Brain microvascular endothelial cell (primary cell): ENCODE results near the gene COL13A1.

Experiments
- DNase-seq: peaks from one replicate; pipeline ENCODE4 v3.0.0-alpha.2; 2020
- H3K27ac ChIP-seq: fragments of 250-450 bp; sonication (Bioruptor Pico); 2 replicates; pipeline ENCODE4 v1.5.1; 2020; ENCODE audit warnings: mild to moderate bottlenecking, moderate library complexity
- H3K27me3 ChIP-seq: fragments of 250-450 bp; sonication (Bioruptor Pico); replicated peaks from 2 replicates; pipeline ENCODE4 v1.5.1; 2020; ENCODE audit warnings: mild to moderate bottlenecking
- H3K36me3 ChIP-seq: fragments of 250-450 bp; sonication (Bioruptor Pico); replicated peaks from 2 replicates; pipeline ENCODE4 v1.5.1; 2020; ENCODE audit warnings: mild to moderate bottlenecking
- H3K4me3 ChIP-seq: 2 replicates; pipeline ENCODE4 v1.5.1; 2011; ENCODE audit warnings: low read depth, mild to moderate bottlenecking, control low read depth, low read length, moderate library complexity
- in situ Hi-C: cut with HindIII; loops from 2 replicates; pipeline ENCODE4 v1.10.0; 2017; ENCODE audit warnings: low sequenced_read_pairs, low pct_ligation_motif_present
- TF ChIP-seq, protein P1 (sequence below): IDR thresholded peaks from 2 replicates; pipeline ENCODE4 v1.5.1; 2011; ENCODE audit warnings: low read depth, mild to moderate bottlenecking, moderate library complexity, low read length, control low read depth, inconsistent platforms; ENCODE audit errors: missing control alignments

COL13A1 gene

DNA sequence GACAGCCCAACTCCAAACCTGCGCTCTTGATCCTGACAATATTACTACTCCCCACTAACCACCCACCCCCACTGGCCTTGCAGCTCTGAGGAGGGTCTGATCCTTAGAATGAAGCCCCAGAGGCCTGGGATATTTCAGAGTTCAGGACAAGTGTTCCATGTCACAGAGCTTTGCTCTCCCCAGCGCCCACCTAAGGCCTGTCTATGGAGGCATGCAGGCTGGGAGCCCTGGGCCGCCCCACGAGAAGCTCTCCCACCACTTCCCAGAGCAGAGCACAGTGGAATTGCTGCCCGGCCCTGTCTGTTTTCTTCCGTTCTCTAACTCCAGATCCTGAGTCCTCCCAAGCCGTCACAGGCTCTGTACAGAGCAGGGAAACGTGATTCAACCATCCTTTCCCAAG lies 74.6 kb downstream of the COL13A1 start:
- in situ Hi-C loops, result no loop called here
- TF ChIP-seq, protein P1, sequence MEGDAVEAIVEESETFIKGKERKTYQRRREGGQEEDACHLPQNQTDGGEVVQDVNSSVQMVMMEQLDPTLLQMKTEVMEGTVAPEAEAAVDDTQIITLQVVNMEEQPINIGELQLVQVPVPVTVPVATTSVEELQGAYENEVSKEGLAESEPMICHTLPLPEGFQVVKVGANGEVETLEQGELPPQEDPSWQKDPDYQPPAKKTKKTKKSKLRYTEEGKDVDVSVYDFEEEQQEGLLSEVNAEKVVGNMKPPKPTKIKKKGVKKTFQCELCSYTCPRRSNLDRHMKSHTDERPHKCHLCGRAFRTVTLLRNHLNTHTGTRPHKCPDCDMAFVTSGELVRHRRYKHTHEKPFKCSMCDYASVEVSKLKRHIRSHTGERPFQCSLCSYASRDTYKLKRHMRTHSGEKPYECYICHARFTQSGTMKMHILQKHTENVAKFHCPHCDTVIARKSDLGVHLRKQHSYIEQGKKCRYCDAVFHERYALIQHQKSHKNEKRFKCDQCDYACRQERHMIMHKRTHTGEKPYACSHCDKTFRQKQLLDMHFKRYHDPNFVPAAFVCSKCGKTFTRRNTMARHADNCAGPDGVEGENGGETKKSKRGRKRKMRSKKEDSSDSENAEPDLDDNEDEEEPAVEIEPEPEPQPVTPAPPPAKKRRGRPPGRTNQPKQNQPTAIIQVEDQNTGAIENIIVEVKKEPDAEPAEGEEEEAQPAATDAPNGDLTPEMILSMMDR, result no peak

DNA sequence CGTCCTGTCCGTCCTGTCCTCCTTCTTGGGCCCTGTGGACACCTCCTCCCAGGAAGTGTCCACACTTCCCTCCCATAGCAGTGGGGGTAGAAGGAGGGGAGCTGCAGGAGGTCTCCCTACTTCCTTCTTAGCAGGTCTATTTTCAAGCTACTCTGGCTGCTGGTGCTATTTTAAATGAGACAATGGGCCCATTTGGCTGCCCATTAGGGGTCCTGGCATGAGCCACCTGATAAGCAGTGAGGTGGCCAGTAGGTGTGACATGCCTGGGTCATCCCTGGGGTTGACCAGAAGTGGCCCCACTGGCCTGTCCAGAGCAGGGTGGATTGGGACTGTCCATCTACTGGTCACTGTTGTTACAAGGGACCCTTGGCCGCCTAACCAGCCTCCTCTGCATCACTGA lies 75.2 kb downstream of the COL13A1 start:
- no peak for DNase-seq
- no peaks in the 10 kb centered on the region for H3K27me3 ChIP-seq
- no peak overlapping the region for H3K27ac ChIP-seq
- TF ChIP-seq, protein P1, result no peak
- no peak overlapping the region for H3K4me3 ChIP-seq
- in situ Hi-C loops, result no loop called here
- H3K36me3 ChIP-seq, result no peaks in the 10 kb centered on the region

More for the DNA sequence above, 74.6 kb downstream of the COL13A1 start:
- DNase-seq, result no peak
- Histone ChIP-seq H3K27me3 (no peaks in the 10 kb centered on the region), H3K36me3 (no peaks in the 10 kb centered on the region), H3K4me3 (no peak overlapping the region), H3K27ac (no peak overlapping the region)

DNA sequence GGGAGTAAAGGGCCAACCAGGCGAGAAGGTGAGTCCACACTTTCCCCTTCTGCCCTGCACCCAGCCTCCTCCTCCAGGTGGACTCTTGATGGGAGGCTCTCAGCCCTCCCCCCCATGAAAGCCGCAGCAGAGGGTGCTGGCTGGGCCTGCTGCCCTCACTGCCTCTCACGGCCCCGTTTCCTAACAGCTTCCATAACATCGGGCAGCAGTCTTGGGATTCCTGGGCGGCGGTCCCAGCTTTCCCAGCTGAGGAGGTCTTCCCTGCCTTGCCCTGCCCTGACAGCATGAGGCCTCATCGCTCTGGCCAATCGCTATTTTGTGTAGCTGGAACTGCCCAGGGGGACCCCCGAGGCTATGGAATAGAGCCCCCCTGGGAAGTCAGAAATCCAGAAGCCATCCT lies 76.3 kb downstream of the COL13A1 start:
- no peak for DNase-seq
- Histone ChIP-seq H3K27ac (no peak overlapping the region), H3K4me3 (no peak overlapping the region), H3K27me3 (no peaks in the 10 kb centered on the region), H3K36me3 (no peaks in the 10 kb centered on the region)
- TF ChIP-seq, protein P1, result no peak
- in situ Hi-C loops, result no loop called here

DNA sequence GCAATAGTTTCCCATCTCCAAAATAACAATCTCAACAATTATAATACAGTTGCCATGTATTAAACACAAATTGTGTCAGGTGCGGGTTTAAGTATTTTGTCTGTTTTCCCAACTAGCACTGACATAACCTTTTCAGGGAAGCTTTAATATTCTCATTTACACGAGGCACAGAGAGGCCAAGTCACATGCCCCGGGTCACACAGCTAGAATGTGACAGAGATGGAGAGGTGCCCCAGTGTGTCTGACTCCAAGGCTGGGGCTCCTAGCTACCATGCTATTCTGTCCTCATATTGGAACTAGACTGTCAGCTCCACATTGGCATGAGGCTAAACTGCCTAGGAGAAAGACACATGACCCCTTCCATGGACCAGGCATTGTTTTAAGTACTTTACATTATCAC lies 77.2 kb downstream of the COL13A1 start:
- no peaks in the 10 kb centered on the region for H3K36me3 ChIP-seq
- TF ChIP-seq, protein P1, result no peak
- DNase-seq, result no peak
- no peak overlapping the region for H3K4me3 ChIP-seq
- H3K27ac ChIP-seq, result no peak overlapping the region
- in situ Hi-C loops, result no loop called here
- no peaks in the 10 kb centered on the region for H3K27me3 ChIP-seq

DNA sequence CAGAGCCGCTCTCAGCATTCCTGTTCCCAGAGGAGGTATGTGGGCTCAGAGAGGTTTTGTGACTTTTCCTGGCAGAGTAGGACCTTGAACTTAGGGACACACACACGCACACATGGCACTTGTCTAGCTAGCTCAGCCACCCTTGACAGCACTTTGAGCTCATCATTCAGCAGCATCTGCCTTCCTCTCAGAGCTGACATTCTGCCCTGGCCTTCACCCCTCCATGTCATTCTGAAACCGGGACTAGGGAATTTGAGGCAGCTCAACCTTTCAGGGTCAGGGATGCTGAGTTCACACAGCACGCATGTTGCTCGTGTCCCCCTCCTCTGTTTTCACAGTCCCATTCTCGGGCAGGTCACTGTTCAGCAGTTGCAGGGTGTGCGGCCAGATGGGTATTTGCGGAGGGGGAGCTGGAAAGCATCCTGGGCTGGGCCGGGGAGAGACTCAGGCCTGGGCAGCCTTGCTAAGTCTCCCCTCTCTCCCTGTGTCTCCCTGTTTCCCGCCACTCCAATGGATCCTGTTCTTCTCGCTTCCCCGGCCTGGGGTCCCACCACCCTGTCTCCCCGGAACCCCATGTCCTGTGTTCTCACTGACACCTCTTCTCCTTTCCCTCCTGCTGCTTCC lies 78.0 kb downstream of the COL13A1 start:
- no peak for DNase-seq
- no peak overlapping the region for H3K4me3 ChIP-seq
- H3K36me3 ChIP-seq, result no peaks in the 10 kb centered on the region
- TF ChIP-seq, protein P1, result no peak
- in situ Hi-C loops, result no loop called here
- no peak overlapping the region for H3K27ac ChIP-seq
- no peaks in the 10 kb centered on the region for H3K27me3 ChIP-seq
